Psoas muscle (tissue), 8 donors: ENCODE results near the gene STAB2. TPM values are rescaled to one million over a fixed set of nuclear protein-coding genes. Genes with fewer than 3 reads are reported as not detected.

Source experiments
- ATAC-seq, 4 donors: fragments of 200-7000 bp; cut with Tn5 transposase; one replicate each; pipeline ENCODE4 v1.9.1; 2020; ENCODE audit warnings: moderate library complexity in 3 of 4, mild to moderate bottlenecking in 2 of 4
- DNase-seq, 2 donors: peaks; one replicate each; pipeline ENCODE4 v3.0.0-alpha.2; 2020
- H3K27ac ChIP-seq: fragments of 200-600 bp; one replicate; pipeline ENCODE4 v1.8.0; 2022
- H3K27me3 ChIP-seq, 3 donors: fragments of 200-600 bp in 1 of 3; one replicate each; pipeline versions ENCODE4 v1.6.1 to v1.8.0; 2013 to 2022; ENCODE audit warnings: low read length in 2 of 3, mild to moderate bottlenecking in 2 of 3, moderate library complexity in 1 of 3; ENCODE audit not compliant: insufficient read depth in 3 of 3
- H3K36me3 ChIP-seq, 2 donors: fragments of 200-600 bp in 1 of 2; one replicate each; pipeline versions ENCODE4 v1.6.1 to v1.8.0; 2013 to 2022; ENCODE audit warnings: low read depth in 1 of 2, mild to moderate bottlenecking in 1 of 2, moderate library complexity in 1 of 2; ENCODE audit not compliant: insufficient read depth in 1 of 2
- H3K4me1 ChIP-seq: fragments of 200-600 bp; one replicate; pipeline ENCODE4 v1.8.0; 2022
- H3K4me3 ChIP-seq: fragments of 200-600 bp; one replicate; pipeline ENCODE4 v1.8.0; 2022; ENCODE audit warnings: mild to moderate bottlenecking
- H3K9me3 ChIP-seq: fragments of 200-600 bp; one replicate; pipeline ENCODE4 v1.8.0; 2022
- CTCF ChIP-seq: fragments of 200-600 bp; IDR thresholded peaks from one replicate; pipeline ENCODE4 v1.8.0; 2022; ENCODE audit warnings: antibody characterized with exemption
- WGBS, 3 donors: extraction: QIAGEN DNeasy Blood & Tissue Kit; methylation state at CpG; one replicate each; pipeline versions ENCODE4 v1.1.6 to v1.1.7; 2013; 5-methylcytosine and 5-hydroxymethylcytosine counted together
- intact Hi-C, 2 donors: fragments of 100-400 bp; cut with DNase I; formaldehyde crosslinking; loops; one replicate each; pipeline versions ENCODE4 v1.11.0 to v1.14.2; 2022
- polyA plus RNA-seq, 3 donors: library from polyadenylated mRNA; stranded (reverse); fragments of 200-250 nt; gene quantifications; one replicate each; pipeline ENCODE4 v1.2.3, GENCODE V29; 2013
- total RNA-seq, 4 donors: library from RNA; stranded (reverse); fragmentation: NEBNext Ultra II Directional in 2 of 4; extraction: Animal tissue kit (Norgen Biotek cat#: 25700) in 2 of 4; gene quantifications; one replicate each; pipeline versions ENCODE4 v1.2.1 to v1.2.4, GENCODE V29; 2021 to 2023
- donor health status: healthy with polysubstance abuse.
- donor health status: DM: no; HTN: no; CAD: no; lungs with moderate emphysema.
- donor health status: Bipolar disorder and iron deficiency.
- donor health status: healthy.
- donor health status: DM: yes; HTN: yes; CAD: no.
- donor health status: DM: no; HTN: no; CAD: no.
- donor health status: DM: no; HTN: no; CAD: no.
- donor health status: DM: yes; HTN: yes; CAD: no.

STAB2 gene
- total and polyA plus RNA-seq, 7 donors: under 0.01 to 0.32 (median 0.06) TPM; not detected in 2

GRCh38 chr12:103734863-103735262 is 147.8 kb downstream of the STAB2 start:
- Histone ChIP-seq H3K4me1 (no peaks in the 10 kb centered on the region), H3K36me3 (no peaks in the 10 kb centered on the region), H3K27me3 (no peaks in the 10 kb centered on the region), H3K27ac (no peak overlapping the region), H3K4me3 (no peak overlapping the region), H3K9me3 (no peaks in the 10 kb centered on the region)
- TF ChIP-seq CTCF: no peak
- no peak for ATAC-seq
- DNase-seq: no peak
- WGBS, 3 donors: 71 to 78% (median 74%) methylated on average over 2 of the region's 2 CpGs
- intact Hi-C loops: no loop called here

- Histone ChIP-seq H3K4me3 (no peak overlapping the region), H3K27me3 (no peaks in the 10 kb centered on the region), H3K4me1 (no peaks in the 10 kb centered on the region), H3K9me3 (no peaks in the 10 kb centered on the region), H3K36me3 (no peaks in the 10 kb centered on the region), H3K27ac (no peak overlapping the region)
- intact Hi-C loops: no loop called here
- DNase-seq (no peak), ATAC-seq (no peak)
- no peak for TF ChIP-seq CTCF
- WGBS, 3 donors: 82 to 86% (median 82%) methylated on average over 8 of the region's 8 CpGs
These were observed 148.2 kb downstream of the STAB2 start for GRCh38 chr12:103735291-103735690.

GRCh38 chr12:103736572-103736971 is 149.5 kb downstream of the STAB2 start:
- H3K27me3 ChIP-seq: no peaks in the 10 kb centered on the region
- no peak overlapping the region for H3K4me3 ChIP-seq
- WGBS, 3 donors: 96 to 100% (median 97%) methylated on average over 1 of the region's 1 CpG
- no peaks in the 10 kb centered on the region for H3K9me3 ChIP-seq
- DNase-seq (no peak), ATAC-seq (no peak)
- no peak overlapping the region for H3K27ac ChIP-seq
- H3K4me1 ChIP-seq: no peaks in the 10 kb centered on the region
- no peak for TF ChIP-seq CTCF
- intact Hi-C loops: no loop called here
- no peaks in the 10 kb centered on the region for H3K36me3 ChIP-seq

GRCh38 chr12:103737881-103738280 is 150.8 kb downstream of the STAB2 start:
- Histone ChIP-seq H3K36me3 (no peaks in the 10 kb centered on the region), H3K4me1 (no peaks in the 10 kb centered on the region), H3K27ac (no peak overlapping the region), H3K4me3 (no peak overlapping the region), H3K9me3 (no peaks in the 10 kb centered on the region), H3K27me3 (no peaks in the 10 kb centered on the region)
- DNase-seq: no peak
- intact Hi-C loops: no loop called here
- WGBS, 3 donors: 69 to 78% (median 70%) methylated on average over 1 of the region's 1 CpG
- ATAC-seq: no peak
- no peak for TF ChIP-seq CTCF

GRCh38 chr12:103742349-103742932 is 155.4 kb downstream of the STAB2 start:
- Histone ChIP-seq H3K27me3 (no peaks in the 10 kb centered on the region), H3K4me3 (no peak overlapping the region), H3K9me3 (no peaks in the 10 kb centered on the region), H3K4me1 (no peaks in the 10 kb centered on the region), H3K36me3 (no peaks in the 10 kb centered on the region), H3K27ac (no peak overlapping the region)
- TF ChIP-seq CTCF: no peak
- DNase-seq: no peak
- 59 to 70% (median 60%) methylated on average over 15 of the region's 15 CpGs for WGBS, 3 donors
- intact Hi-C loops: no loop called here
- no peak for ATAC-seq
